Measurements from ENCODE around the gene ZC3H15.

Gene ZC3H15

GRCh38 chr2:186535861-186536260 is 49.8 kb downstream of the ZC3H15 start:
- DNase-seq, result no peak
- intact Hi-C loops (cut with DNase I), result no loop called here

GRCh38 chr2:186537019-186537418 is 51.0 kb downstream of the ZC3H15 start:
- DNase-seq, result no peak
- intact Hi-C loops (cut with DNase I), result no loop called here

- no peak for DNase-seq
- intact Hi-C loops (cut with DNase I), result no loop called here
Measured at GRCh38 chr2:186540941-186541340, 54.9 kb downstream of the ZC3H15 start.

GRCh38 chr2:186542002-186542401 is 55.9 kb downstream of the ZC3H15 start:
- intact Hi-C loops (cut with DNase I), result no loop called here
- DNase-seq, result no peak

- DNase-seq, result no peak
- intact Hi-C loops (cut with DNase I), result no loop called here
Measured at GRCh38 chr2:186543561-186544131, 57.6 kb downstream of the ZC3H15 start.

GRCh38 chr2:186544255-186544675 is 58.2 kb downstream of the ZC3H15 start:
- intact Hi-C loops (cut with DNase I), result no loop called here
- no peak for DNase-seq

GRCh38 chr2:186546846-186547245 is 60.8 kb downstream of the ZC3H15 start:
- intact Hi-C loops (cut with DNase I), result no loop called here
- DNase-seq, result no peak

GRCh38 chr2:186551323-186552050 is 65.4 kb downstream of the ZC3H15 start:
- intact Hi-C loops (cut with DNase I), result no loop called here

GRCh38 chr2:186554429-186554828 is 68.4 kb downstream of the ZC3H15 start:
- DNase-seq, result no peak
- intact Hi-C loops (cut with DNase I), result no loop called here

More at GRCh38 chr2:186551323-186552050, 65.4 kb downstream of the ZC3H15 start:
- no peak for DNase-seq

- intact Hi-C loops (cut with DNase I), result no loop called here
Measured at GRCh38 chr2:186554850-186555671, 69.0 kb downstream of the ZC3H15 start.

GRCh38 chr2:186558512-186559276 is 72.6 kb downstream of the ZC3H15 start:
- intact Hi-C loops (cut with DNase I), result no loop called here
- no peak for DNase-seq

More at GRCh38 chr2:186554850-186555671, 69.0 kb downstream of the ZC3H15 start:
- no peak for DNase-seq

Measured in posterior cingulate gyrus (tissue), 11 donors.